Mesenchymal stem cell (in vitro differentiated cells and primary cell): ENCODE measurements around the gene SAXO1.

Source experiments
- DNase-seq: peaks from one replicate; pipeline ENCODE4 v3.0.0-alpha.2; 2013
- H2AFZ ChIP-seq: one replicate; pipeline ENCODE4 v1.6.1; 2013; ENCODE audit warnings: low read depth, mild to moderate bottlenecking, control low read depth, inconsistent platforms, low read length, moderate library complexity
- H2AK5ac ChIP-seq: 2 replicates; pipeline ENCODE4 v1.6.1; 2013; ENCODE audit warnings: low read length, moderate library complexity, mild to moderate bottlenecking, inconsistent platforms; ENCODE audit not compliant: severe bottlenecking
- H2BK120ac ChIP-seq: one replicate; pipeline ENCODE4 v1.6.1; 2013; ENCODE audit warnings: low read depth, mild to moderate bottlenecking, inconsistent platforms, low read length, moderate library complexity
- H2BK12ac ChIP-seq, 2 experiments: one replicate each; pipeline ENCODE4 v1.6.1; 2013; ENCODE audit warnings: inconsistent platforms in 2 of 2, low read length in 2 of 2, mild to moderate bottlenecking in 2 of 2, moderate library complexity in 2 of 2, control low read depth in 1 of 2
- H2BK15ac ChIP-seq: one replicate; pipeline ENCODE4 v1.6.1; 2013; ENCODE audit warnings: mild to moderate bottlenecking, low read depth, inconsistent platforms; ENCODE audit not compliant: poor library complexity, severe bottlenecking
- H2BK5ac ChIP-seq: 2 replicates; pipeline ENCODE4 v1.6.1; 2013; ENCODE audit warnings: low read depth, mild to moderate bottlenecking, low read length, control low read depth, inconsistent platforms; ENCODE audit not compliant: poor library complexity, severe bottlenecking
- H3K14ac ChIP-seq, 2 experiments: one replicate each; pipeline ENCODE4 v1.6.1; 2013; ENCODE audit warnings: inconsistent platforms in 2 of 2, low read length in 2 of 2, control low read depth in 1 of 2, mild to moderate bottlenecking in 1 of 2, moderate library complexity in 1 of 2
- H3K18ac ChIP-seq, 2 experiments: one replicate each; pipeline ENCODE4 v1.6.1; 2013; ENCODE audit warnings: inconsistent platforms in 2 of 2, low read length in 2 of 2, control low read depth in 1 of 2, low read depth in 1 of 2, mild to moderate bottlenecking in 1 of 2
- H3K23ac ChIP-seq, 2 experiments: one replicate each; pipeline ENCODE4 v1.6.1; 2013; ENCODE audit warnings: inconsistent platforms in 2 of 2, low read length in 2 of 2, mild to moderate bottlenecking in 2 of 2, moderate library complexity in 2 of 2, control low read depth in 1 of 2
- H3K27ac ChIP-seq: 2 replicates; pipeline ENCODE4 v1.5.1; 2013; ENCODE audit warnings: mild to moderate bottlenecking, moderate library complexity, low read length, control low read depth, inconsistent platforms; ENCODE audit not compliant: poor library complexity, severe bottlenecking
- H3K27me3 ChIP-seq, 2 experiments: 2 replicates each; pipeline versions ENCODE4 v1.6.1 to v1.7.0; 2013; ENCODE audit warnings: low read length in 2 of 2, mild to moderate bottlenecking in 2 of 2, moderate library complexity in 2 of 2, control low read depth in 1 of 2, inconsistent platforms in 1 of 2; ENCODE audit not compliant: control insufficient read depth in 1 of 2, insufficient read depth in 1 of 2
- H3K36me3 ChIP-seq, 2 experiments: 2 replicates each; pipeline versions ENCODE4 v1.6.1 to v1.7.0; 2013; ENCODE audit warnings: low read length in 2 of 2, control low read depth in 1 of 2, inconsistent platforms in 1 of 2, low read depth in 1 of 2, mild to moderate bottlenecking in 1 of 2; ENCODE audit not compliant: insufficient read depth in 2 of 2, control insufficient read depth in 1 of 2
- H3K4ac ChIP-seq, 2 experiments: one replicate each; pipeline ENCODE4 v1.6.1; 2013; ENCODE audit warnings: inconsistent platforms in 2 of 2, low read length in 2 of 2, mild to moderate bottlenecking in 2 of 2, moderate library complexity in 2 of 2, control low read depth in 1 of 2, low read depth in 1 of 2
- H3K4me1 ChIP-seq: 2 replicates; pipeline ENCODE4 v1.6.1; 2013; ENCODE audit warnings: low read depth, low read length, control low read depth; ENCODE audit not compliant: control insufficient read depth, insufficient read depth
- H3K4me2 ChIP-seq: 2 replicates; pipeline ENCODE4 v1.6.1; 2013; ENCODE audit warnings: low read length, mild to moderate bottlenecking, inconsistent platforms; ENCODE audit not compliant: poor library complexity, severe bottlenecking
- H3K4me3 ChIP-seq, 2 experiments: 2 replicates each; pipeline versions ENCODE4 v1.5.1 to v1.7.0; 2013; ENCODE audit warnings: low read length in 2 of 2, mild to moderate bottlenecking in 2 of 2, control low read depth in 1 of 2, low read depth in 1 of 2; ENCODE audit not compliant: insufficient read depth in 1 of 2
- H3K79me1 ChIP-seq: replicated peaks from 2 replicates; pipeline ENCODE4 v1.6.1; 2013; ENCODE audit warnings: mild to moderate bottlenecking, control low read depth, low read length, inconsistent platforms; ENCODE audit not compliant: poor library complexity, severe bottlenecking
- H3K9ac ChIP-seq: 2 replicates; pipeline ENCODE4 v1.7.0; 2013; ENCODE audit warnings: mild to moderate bottlenecking, low read length, moderate library complexity
- H3K9me3 ChIP-seq: 2 replicates; pipeline ENCODE4 v1.7.0; 2013; ENCODE audit warnings: mild to moderate bottlenecking, low read length; ENCODE audit not compliant: control insufficient read depth
- H4K8ac ChIP-seq: one replicate; pipeline ENCODE4 v1.6.1; 2013; ENCODE audit warnings: inconsistent platforms, mild to moderate bottlenecking, low read length, moderate library complexity
- H4K91ac ChIP-seq: one replicate; pipeline ENCODE4 v1.6.1; 2013; ENCODE audit warnings: mild to moderate bottlenecking, low read length, inconsistent platforms
- whole genome bisulfite sequencing: methylation state at CpG from one replicate; pipeline ENCODE4 v1.1.7; 2013; ENCODE audit warnings: mixed read lengths; 5-methylcytosine and 5-hydroxymethylcytosine counted together

The SAXO1 gene

DNA sequence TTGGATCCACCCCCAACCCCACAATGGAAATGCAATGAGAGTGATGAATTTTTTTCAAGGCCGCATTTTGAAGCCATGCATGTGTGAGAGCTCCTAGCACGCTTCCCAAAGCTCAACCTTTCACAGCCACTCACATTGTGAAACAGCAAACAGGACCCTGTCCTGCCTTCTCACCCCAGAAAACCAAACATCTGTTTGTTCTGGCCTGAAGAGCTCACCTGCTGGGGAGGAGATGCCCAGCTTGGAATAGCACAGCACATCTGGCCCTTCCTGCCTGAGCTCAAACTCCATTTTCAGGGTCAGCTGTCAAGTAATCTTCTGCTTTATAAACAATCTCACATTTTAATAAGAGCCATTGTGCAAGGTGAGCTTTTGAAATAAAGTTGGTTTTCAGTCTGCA, 54.8 kb downstream of the SAXO1 start:
- Histone ChIP-seq H3K4me1 (peaks cover 6% of the 10 kb centered on the region), H3K9ac (no peak overlapping the region), H3K79me1 (no peaks in the 10 kb centered on the region), H2BK120ac (no peak overlapping the region), H2BK5ac (no peak overlapping the region), H3K36me3 (no peaks in the 10 kb centered on the region), H4K91ac (no peak overlapping the region), H3K23ac (no peak overlapping the region), H4K8ac (no peak overlapping the region), H3K9me3 (no peaks in the 10 kb centered on the region), H2BK15ac (no peak overlapping the region), H3K4ac (no peak overlapping the region), H2BK12ac (no peak overlapping the region), H3K4me2 (no peak overlapping the region), H2AFZ (no peak overlapping the region), H3K4me3 (no peak overlapping the region), H3K27ac (no peak overlapping the region), H2AK5ac (peak overlapping the region; percentile 33), H3K14ac (no peak overlapping the region), H3K18ac (no peak overlapping the region), H3K27me3 (peaks cover 0 to 14% of the 10 kb centered on the region in 2 experiments)
- DNase-seq, result no peak
- WGBS, result 97% methylated on average over 2 of the region's 2 CpGs

- no peak overlapping the region for H2BK5ac ChIP-seq
- no peak overlapping the region for H3K4ac ChIP-seq
- H3K27ac ChIP-seq, result peak overlapping the region; percentile 46
- DNase-seq, result peak; percentile 72
- H3K9me3 ChIP-seq, result no peaks in the 10 kb centered on the region
- H2AK5ac ChIP-seq, result no peak overlapping the region
- no peak overlapping the region for H2BK15ac ChIP-seq
- no peak overlapping the region for H4K91ac ChIP-seq
- no peak overlapping the region for H3K23ac ChIP-seq
- H2BK12ac ChIP-seq, result no peak overlapping the region
- H3K79me1 ChIP-seq, result no peaks in the 10 kb centered on the region
- peak overlapping the region; percentile 72 for H3K9ac ChIP-seq
- H4K8ac ChIP-seq, result no peak overlapping the region
- H2BK120ac ChIP-seq, result no peak overlapping the region
- H3K36me3 ChIP-seq, result no peaks in the 10 kb centered on the region
- H3K4me3 ChIP-seq, result peak overlapping the region in 1 of 2 experiments; percentile 68
- peaks cover 0 to 27% of the 10 kb centered on the region in 2 experiments for H3K27me3 ChIP-seq
- H2AFZ ChIP-seq, result no peak overlapping the region
- no peak overlapping the region for H3K14ac ChIP-seq
- no peak overlapping the region for H3K18ac ChIP-seq
- H3K4me2 ChIP-seq, result no peak overlapping the region
- 36% methylated on average over 9 of the region's 12 CpGs for WGBS
- peaks cover 6% of the 10 kb centered on the region for H3K4me1 ChIP-seq
Observed at GRCh38 chr9:18976709-18977531, 56.1 kb downstream of the SAXO1 start.

GRCh38 chr9:18976221-18976708, 56.7 kb downstream of the SAXO1 start:
- no peaks in the 10 kb centered on the region for H3K9me3 ChIP-seq
- no peak overlapping the region for H4K91ac ChIP-seq
- no peak overlapping the region for H2BK120ac ChIP-seq
- peak overlapping the region; percentile 72 for H3K9ac ChIP-seq
- no peak overlapping the region for H2BK15ac ChIP-seq
- H4K8ac ChIP-seq, result no peak overlapping the region
- no peak overlapping the region for H3K14ac ChIP-seq
- H2BK12ac ChIP-seq, result no peak overlapping the region
- H3K4me2 ChIP-seq, result no peak overlapping the region
- H3K18ac ChIP-seq, result no peak overlapping the region
- H3K23ac ChIP-seq, result no peak overlapping the region
- H3K36me3 ChIP-seq, result no peaks in the 10 kb centered on the region
- peak overlapping the region; percentile 46 for H3K27ac ChIP-seq
- peak overlapping the region in 1 of 2 experiments; percentile 68 for H3K4me3 ChIP-seq
- H2AK5ac ChIP-seq, result no peak overlapping the region
- H2BK5ac ChIP-seq, result no peak overlapping the region
- H3K4ac ChIP-seq, result no peak overlapping the region
- peaks cover 6% of the 10 kb centered on the region for H3K4me1 ChIP-seq
- H3K27me3 ChIP-seq, result peaks cover 0 to 33% of the 10 kb centered on the region in 2 experiments
- no peaks in the 10 kb centered on the region for H3K79me1 ChIP-seq
- no peak overlapping the region for H2AFZ ChIP-seq
- no peak for DNase-seq
- WGBS, result 61% methylated on average over 4 of the region's 4 CpGs

- Histone ChIP-seq H3K27ac (no peak overlapping the region), H2AFZ (no peak overlapping the region), H2BK120ac (no peak overlapping the region), H2BK12ac (no peak overlapping the region), H3K4me1 (peaks cover 4% of the 10 kb centered on the region), H3K27me3 (peaks cover 0 to 45% of the 10 kb centered on the region in 2 experiments), H2BK5ac (no peak overlapping the region), H4K8ac (no peak overlapping the region), H3K9ac (no peak overlapping the region), H3K18ac (no peak overlapping the region), H3K9me3 (no peaks in the 10 kb centered on the region), H3K23ac (no peak overlapping the region), H3K36me3 (no peaks in the 10 kb centered on the region), H3K4ac (no peak overlapping the region), H3K4me2 (no peak overlapping the region), H4K91ac (no peak overlapping the region), H3K79me1 (no peaks in the 10 kb centered on the region), H2BK15ac (no peak overlapping the region), H2AK5ac (no peak overlapping the region), H3K4me3 (no peak overlapping the region), H3K14ac (no peak overlapping the region)
- WGBS, result 73% methylated on average over 2 of the region's 2 CpGs
- DNase-seq, result no peak
Observed at GRCh38 chr9:18973348-18973747, 59.7 kb downstream of the SAXO1 start.
